OCI-LY3 (cell line): Measurements from ENCODE around the gene KIT.

Experiments
- H2AFZ ChIP-seq: fragments of 200-600, 300-600 bp; shearing (Covaris generic); 2 replicates; pipeline ENCODE4 v1.6.0; 2014; ENCODE audit warnings: antibody characterized with exemption, low read depth, low read length
- H3K27ac ChIP-seq: fragments of 200-600, 300-600 bp; sonication (generic); 2 replicates; pipeline ENCODE4 v1.5.1; 2014; ENCODE audit warnings: mild to moderate bottlenecking, low read length, moderate library complexity, mixed read lengths
- H3K27me3 ChIP-seq: fragments of 200-600, 300-600 bp; sonication (generic); 2 replicates; pipeline ENCODE4 v1.6.1; 2014; ENCODE audit warnings: low read depth, low read length, mixed read lengths
- H3K36me3 ChIP-seq: fragments of 200-600, 300-600 bp; sonication (generic); replicated peaks from 2 replicates; pipeline ENCODE3; 2014; ENCODE audit warnings: low read depth, low read length, mixed read lengths
- H3K4me1 ChIP-seq: fragments of 300-600, 200-600 bp; sonication (generic); 2 replicates; pipeline ENCODE4 v1.6.1; 2014; ENCODE audit warnings: low read length, mixed read lengths
- H3K4me2 ChIP-seq: fragments of 200-600, 300-600 bp; sonication (generic); 2 replicates; pipeline ENCODE4 v1.6.1; 2014; ENCODE audit warnings: low read length, mixed read lengths
- H3K4me3 ChIP-seq: fragments of 300-600, 200-600 bp; sonication (generic); 2 replicates; pipeline ENCODE4 v1.5.1; 2014; ENCODE audit warnings: antibody characterized with exemption, mild to moderate bottlenecking, low read length, moderate library complexity
- H3K79me2 ChIP-seq: fragments of 300-600, 200-600 bp; shearing (Covaris generic); 2 replicates; pipeline ENCODE4 v1.6.1; 2014; ENCODE audit warnings: mild to moderate bottlenecking, low read length, mixed read lengths
- H3K9ac ChIP-seq: fragments of 300-600, 200-600 bp; shearing (Covaris generic); 2 replicates; pipeline ENCODE4 v1.6.0; 2014; ENCODE audit warnings: mild to moderate bottlenecking, low read length, moderate library complexity
- H3K9me3 ChIP-seq: fragments of 200-600, 300-600 bp; shearing (Covaris generic); 2 replicates; pipeline ENCODE4 v1.6.1; 2014; ENCODE audit warnings: low read length, mixed read lengths; ENCODE audit not compliant: insufficient read depth
- H4K20me1 ChIP-seq: fragments of 200-600, 300-600 bp; sonication (generic); 2 replicates; pipeline ENCODE4 v1.6.1; 2016; ENCODE audit warnings: low read length, mixed read lengths; ENCODE audit not compliant: insufficient read depth
- EZH2phosphoT487 ChIP-seq: fragments of 200-600 bp; shearing (Covaris generic); IDR thresholded peaks from 2 replicates; pipeline ENCODE4 v1.6.1; 2018; ENCODE audit warnings: antibody characterized with exemption, mixed run types, low read depth
- TF ChIP-seq, protein P1 (sequence below): fragments of 200-600, 300-600 bp; sonication (generic); IDR thresholded peaks from 2 replicates; pipeline ENCODE4 v1.5.1; 2014; ENCODE audit warnings: antibody characterized with exemption, low read length, low read depth

The KIT gene

DNA sequence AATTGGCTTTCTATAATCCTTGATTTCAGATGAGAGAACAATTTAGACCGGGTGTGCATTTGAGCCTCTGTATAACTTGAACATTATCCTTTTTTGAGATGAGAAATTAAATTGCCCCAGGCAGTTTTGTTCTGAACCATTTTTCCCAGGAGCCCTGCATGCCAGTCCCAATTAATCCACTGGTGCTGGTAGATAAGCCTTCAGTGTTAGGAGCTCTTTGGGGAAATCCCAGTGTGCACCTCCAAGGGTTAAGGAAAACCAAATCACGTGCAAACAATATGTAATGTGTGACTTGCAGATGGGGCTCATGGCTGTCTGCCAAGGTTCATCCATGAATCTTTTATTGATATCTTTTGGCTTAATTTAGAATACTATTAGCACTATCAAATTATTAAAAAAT is 43.2 kb downstream of the KIT start:
- H3K27me3 ChIP-seq, result no peaks in the 10 kb centered on the region
- H3K4me3 ChIP-seq, result no peak overlapping the region
- H3K4me2 ChIP-seq, result no peak overlapping the region
- no peaks in the 10 kb centered on the region for H4K20me1 ChIP-seq
- no peaks in the 10 kb centered on the region for H3K36me3 ChIP-seq
- no peak overlapping the region for H2AFZ ChIP-seq
- no peak overlapping the region for H3K27ac ChIP-seq
- no peaks in the 10 kb centered on the region for H3K4me1 ChIP-seq
- TF ChIP-seq, protein P1, sequence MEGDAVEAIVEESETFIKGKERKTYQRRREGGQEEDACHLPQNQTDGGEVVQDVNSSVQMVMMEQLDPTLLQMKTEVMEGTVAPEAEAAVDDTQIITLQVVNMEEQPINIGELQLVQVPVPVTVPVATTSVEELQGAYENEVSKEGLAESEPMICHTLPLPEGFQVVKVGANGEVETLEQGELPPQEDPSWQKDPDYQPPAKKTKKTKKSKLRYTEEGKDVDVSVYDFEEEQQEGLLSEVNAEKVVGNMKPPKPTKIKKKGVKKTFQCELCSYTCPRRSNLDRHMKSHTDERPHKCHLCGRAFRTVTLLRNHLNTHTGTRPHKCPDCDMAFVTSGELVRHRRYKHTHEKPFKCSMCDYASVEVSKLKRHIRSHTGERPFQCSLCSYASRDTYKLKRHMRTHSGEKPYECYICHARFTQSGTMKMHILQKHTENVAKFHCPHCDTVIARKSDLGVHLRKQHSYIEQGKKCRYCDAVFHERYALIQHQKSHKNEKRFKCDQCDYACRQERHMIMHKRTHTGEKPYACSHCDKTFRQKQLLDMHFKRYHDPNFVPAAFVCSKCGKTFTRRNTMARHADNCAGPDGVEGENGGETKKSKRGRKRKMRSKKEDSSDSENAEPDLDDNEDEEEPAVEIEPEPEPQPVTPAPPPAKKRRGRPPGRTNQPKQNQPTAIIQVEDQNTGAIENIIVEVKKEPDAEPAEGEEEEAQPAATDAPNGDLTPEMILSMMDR, result no peak
- TF ChIP-seq EZH2phosphoT487, result no peak
- no peaks in the 10 kb centered on the region for H3K79me2 ChIP-seq
- no peak overlapping the region for H3K9ac ChIP-seq
- no peaks in the 10 kb centered on the region for H3K9me3 ChIP-seq

DNA sequence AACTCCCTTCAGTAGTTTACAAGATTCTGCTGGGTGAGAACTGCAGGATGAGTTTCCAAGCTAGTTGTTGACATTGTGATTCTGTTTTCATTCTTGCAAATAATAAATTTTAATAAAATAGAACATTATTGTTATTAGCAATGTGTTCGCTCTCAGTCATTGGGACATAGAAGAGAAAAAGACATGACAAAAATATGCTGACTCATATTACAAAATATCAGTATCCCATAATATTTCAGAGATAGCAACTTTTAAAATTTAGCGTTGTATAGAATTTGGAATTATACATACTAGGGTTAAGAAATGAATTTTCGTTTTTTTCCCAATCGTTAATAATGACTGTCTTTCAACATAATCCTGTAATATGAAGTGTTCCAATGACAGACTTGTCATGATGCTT is 45.4 kb downstream of the KIT start:
- no peak for TF ChIP-seq EZH2phosphoT487
- TF ChIP-seq, protein P1, result no peak
- Histone ChIP-seq H2AFZ (no peak overlapping the region), H3K9ac (no peak overlapping the region), H3K9me3 (no peaks in the 10 kb centered on the region), H3K36me3 (no peaks in the 10 kb centered on the region), H3K4me1 (no peaks in the 10 kb centered on the region), H4K20me1 (no peaks in the 10 kb centered on the region), H3K4me2 (no peak overlapping the region), H3K4me3 (no peak overlapping the region), H3K27me3 (no peaks in the 10 kb centered on the region), H3K27ac (no peak overlapping the region), H3K79me2 (no peaks in the 10 kb centered on the region)

DNA sequence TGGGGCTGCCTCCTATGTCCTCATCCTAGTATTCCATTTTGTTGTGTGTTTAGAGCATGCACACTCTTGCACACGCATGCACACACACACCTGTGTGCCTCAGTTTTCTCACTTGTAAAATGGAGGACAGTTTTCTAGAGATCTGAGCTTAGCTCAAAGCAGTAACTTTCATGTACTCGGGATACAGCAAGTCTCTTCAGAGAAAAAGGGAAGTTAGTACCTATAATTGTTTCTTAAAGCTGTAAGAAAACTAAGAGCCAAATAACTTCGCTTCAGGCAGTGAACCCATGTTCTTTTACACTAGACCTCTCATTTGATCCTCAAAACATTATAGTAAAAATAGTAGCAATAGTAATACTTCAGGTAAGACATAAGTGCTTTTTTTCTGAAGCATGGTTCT is 49.6 kb downstream of the KIT start:
- no peaks in the 10 kb centered on the region for H3K9me3 ChIP-seq
- H3K36me3 ChIP-seq, result no peaks in the 10 kb centered on the region
- no peaks in the 10 kb centered on the region for H3K79me2 ChIP-seq
- H3K4me3 ChIP-seq, result no peak overlapping the region
- no peak overlapping the region for H3K4me2 ChIP-seq
- H3K27ac ChIP-seq, result no peak overlapping the region
- H3K4me1 ChIP-seq, result no peaks in the 10 kb centered on the region
- H3K9ac ChIP-seq, result no peak overlapping the region
- H4K20me1 ChIP-seq, result no peaks in the 10 kb centered on the region
- H3K27me3 ChIP-seq, result no peaks in the 10 kb centered on the region
- peak overlapping the region; percentile 65; the same call in 1 of the 2 replicates for H2AFZ ChIP-seq
- no peak for TF ChIP-seq EZH2phosphoT487
- TF ChIP-seq, protein P1, result no peak

DNA sequence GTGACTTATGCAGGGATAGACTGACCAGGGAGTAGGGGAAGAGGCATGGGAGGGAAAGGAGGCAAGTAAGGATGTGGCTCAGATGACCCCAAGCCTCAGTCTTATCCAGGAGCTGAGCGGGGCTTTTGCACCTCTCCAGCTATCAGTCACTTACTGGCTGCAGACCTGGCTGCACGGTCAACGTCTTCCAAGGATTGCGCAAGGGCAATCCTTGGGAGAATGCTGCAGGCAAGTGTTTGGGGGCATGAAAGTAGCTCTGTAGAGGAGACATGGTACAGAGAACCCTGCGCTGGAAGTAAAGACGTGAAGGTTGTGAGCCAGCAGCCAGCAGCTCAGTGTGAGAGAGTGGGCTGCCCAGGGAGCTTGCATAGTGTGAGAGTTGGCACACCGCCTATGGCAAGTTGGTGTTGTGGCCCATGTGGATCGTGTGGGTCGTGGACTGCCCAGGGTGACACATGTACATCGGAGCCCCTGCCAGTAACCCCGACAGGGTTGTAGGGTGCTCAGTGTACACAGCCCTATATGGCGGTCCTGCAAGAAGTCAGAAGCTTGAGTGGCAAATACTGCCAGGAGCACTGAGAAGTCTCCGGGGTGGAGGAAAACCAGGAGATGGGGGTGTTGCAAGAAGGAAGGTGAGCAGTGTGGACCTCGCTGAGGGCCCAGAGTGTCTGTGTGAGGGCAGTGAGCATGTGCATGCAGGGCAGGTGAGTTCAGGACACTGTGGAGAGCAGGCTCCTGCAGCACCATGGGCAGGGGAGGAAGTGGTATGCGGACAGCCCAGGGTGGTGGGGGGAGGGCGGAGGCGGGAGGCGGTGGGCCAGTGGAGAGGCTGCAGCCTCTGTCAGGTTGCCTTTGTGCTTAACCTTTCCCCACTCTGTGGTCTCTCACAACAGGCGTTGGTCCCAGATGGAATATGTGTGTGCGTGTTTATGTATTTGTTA is 50.9 kb downstream of the KIT start:
- Histone ChIP-seq H3K79me2 (no peaks in the 10 kb centered on the region), H3K27ac (no peak overlapping the region), H3K9me3 (no peaks in the 10 kb centered on the region), H3K4me1 (no peaks in the 10 kb centered on the region), H3K4me2 (no peak overlapping the region), H3K27me3 (no peaks in the 10 kb centered on the region), H4K20me1 (no peaks in the 10 kb centered on the region), H3K9ac (no peak overlapping the region), H3K36me3 (no peaks in the 10 kb centered on the region), H2AFZ (no peak overlapping the region), H3K4me3 (no peak overlapping the region)
- no peak for TF ChIP-seq EZH2phosphoT487
- TF ChIP-seq, protein P1, result no peak
